Transverse colon (tissue), 4 donors: Measurements from ENCODE around the gene DNAJB1.

ENCODE experiments used
- CTCF ChIP-seq, 5 experiments: fragments of 200-600 bp in 3 of 5; fragments of 450-650 bp in 2 of 5; sonication (generic) in 3 of 5; IDR thresholded peaks; 1 replicate in 2 of 5; 2 replicates in 3 of 5; pipeline ENCODE4 v1.5.1; 2016 to 2017; ENCODE audit warnings: antibody characterized with exemption in 5 of 5, inconsistent platforms in 3 of 5, mild to moderate bottlenecking in 2 of 5, moderate library complexity in 1 of 5
- EP300 ChIP-seq: sonication (generic); formaldehyde crosslinking; IDR thresholded peaks from one replicate; pipeline ENCODE4 v1.6.1; 2017; ENCODE audit warnings: antibody characterized with exemption, low read depth
- POLR2AphosphoS5 ChIP-seq, 3 donors: sonication (generic); formaldehyde crosslinking; IDR thresholded peaks; one replicate each; pipeline ENCODE4 v1.6.1; 2016; ENCODE audit warnings: antibody characterized with exemption in 3 of 3

GRCh38 chr19:14507704-14508542 lies 10.3 kb downstream of the DNAJB1 start:
- TF ChIP-seq EP300 (no peak), POLR2AphosphoS5 (IDR thresholded peaks at IDR 0.05) (no peak), CTCF (IDR thresholded peaks at IDR 0.05) (no peak)
